HG03095 (cell line): ENCODE results near the gene STK25.

Experiments used
- ATAC-seq: cut with Tn5 transposase; IDR thresholded peaks from one replicate; pipeline ENCODE4 v1.9.1; 2021; ENCODE audit warnings: moderate library complexity; ENCODE audit not compliant: unreplicated experiment

The STK25 gene

DNA sequence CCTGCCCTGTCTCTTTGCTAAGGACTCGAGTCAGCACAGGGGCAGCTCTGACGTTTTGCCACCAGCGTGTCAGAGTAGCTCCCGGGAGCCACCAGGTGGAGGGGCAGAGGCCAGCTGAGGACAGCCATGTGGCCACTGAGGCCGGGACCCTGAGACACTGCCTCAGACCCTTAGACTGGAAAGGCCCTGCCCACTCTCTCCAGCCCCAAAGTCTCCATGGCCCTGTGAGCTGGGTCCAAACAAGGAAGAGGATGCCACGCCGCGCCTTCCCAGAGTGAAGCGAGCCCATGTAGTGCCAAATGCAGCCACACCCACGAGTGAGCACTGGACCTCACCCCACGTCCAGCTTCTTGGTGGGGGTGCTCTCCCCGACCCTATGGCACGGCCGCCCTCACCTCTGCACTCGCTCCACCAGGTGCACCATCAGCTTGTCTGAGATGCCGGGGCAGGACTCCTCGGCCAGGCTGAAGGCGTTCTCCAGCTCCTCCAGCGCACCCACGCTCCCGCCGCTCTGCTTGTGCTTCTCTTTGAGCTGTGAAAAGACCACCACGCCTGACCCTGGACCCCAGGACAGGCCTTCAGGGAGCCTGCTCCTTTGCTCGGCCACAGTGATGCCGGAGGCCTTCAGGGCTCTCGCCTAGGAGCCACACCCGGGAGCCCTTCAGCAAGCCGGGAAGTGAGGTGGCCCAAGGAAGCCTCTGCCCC lies 12.2 kb downstream of the STK25 start:
- no peak for ATAC-seq

- no peak for ATAC-seq
Measured at GRCh38 chr2:241495172-241496002, 13.0 kb downstream of the STK25 start.

DNA sequence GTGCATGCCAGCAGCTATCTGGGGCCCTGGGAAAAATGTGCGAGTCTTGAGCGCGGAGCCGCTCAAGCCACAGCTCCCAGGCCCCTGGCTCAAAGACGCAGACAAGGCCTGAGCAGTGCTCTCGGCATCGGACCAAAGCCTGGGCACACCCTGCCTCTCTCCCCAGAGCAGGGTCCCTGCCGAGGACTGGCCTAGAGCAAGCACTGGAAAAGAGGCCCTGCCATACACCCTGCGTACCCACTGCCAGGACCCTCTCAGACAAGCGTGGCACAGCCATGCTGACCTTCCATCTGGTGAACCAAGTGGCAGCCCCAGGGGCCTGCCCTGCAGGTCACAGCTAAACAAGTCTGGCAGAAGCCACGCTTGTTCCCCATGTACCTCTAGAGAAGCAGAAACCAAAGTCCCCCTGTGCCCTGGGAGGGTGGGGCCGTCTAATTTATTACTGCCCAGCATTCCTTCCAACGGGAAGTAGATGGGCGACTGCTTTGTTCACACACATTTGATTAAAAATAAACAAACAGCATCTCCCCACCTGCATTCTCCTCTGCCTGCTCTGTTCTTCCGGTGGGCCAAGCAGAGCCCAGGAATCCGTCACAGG lies 14.0 kb downstream of the STK25 start:
- no peak for ATAC-seq

- no peak for ATAC-seq
Measured at GRCh38 chr2:241493092-241493491, 15.3 kb downstream of the STK25 start.

GRCh38 chr2:241492174-241492565 lies 16.2 kb downstream of the STK25 start:
- ATAC-seq, result no peak

DNA sequence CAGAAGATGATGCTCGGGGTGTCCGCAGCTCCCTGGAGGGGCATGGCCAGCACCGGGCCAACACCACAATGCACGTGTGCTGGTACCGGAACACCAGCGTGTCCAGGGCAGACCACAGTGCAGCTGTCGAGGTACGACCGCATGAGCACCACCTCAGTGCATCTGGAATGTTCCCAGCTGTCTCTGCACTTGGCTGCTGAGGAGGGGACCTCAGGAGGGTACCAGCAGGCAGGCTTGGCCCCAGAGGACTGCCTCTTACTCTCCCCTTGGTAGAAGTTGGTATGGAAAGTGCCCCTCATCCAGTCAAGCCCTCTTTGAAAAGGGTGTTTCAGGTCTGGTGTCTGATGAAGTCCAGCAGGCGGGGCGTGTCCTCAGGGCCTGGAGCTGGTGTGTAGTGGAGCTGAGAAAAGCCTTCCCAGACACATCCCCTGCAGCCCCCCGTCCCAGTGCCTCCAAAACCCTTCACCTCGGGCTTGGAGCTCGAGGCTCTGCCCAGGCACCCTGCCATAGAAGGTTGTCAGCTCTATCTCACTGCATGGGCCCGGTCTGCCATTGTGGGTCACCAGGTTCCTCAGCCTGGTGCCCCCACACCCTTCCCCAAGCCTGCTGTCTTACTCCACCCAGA lies 16.7 kb downstream of the STK25 start:
- ATAC-seq, result no peak

- ATAC-seq, result no peak
Measured at GRCh38 chr2:241490825-241491506, 17.4 kb downstream of the STK25 start.

GRCh38 chr2:241489733-241490680 lies 18.4 kb downstream of the STK25 start:
- no peak for ATAC-seq

- ATAC-seq, result no peak
Measured at GRCh38 chr2:241489088-241489487, 19.3 kb downstream of the STK25 start.

- ATAC-seq, result no peak
Measured at GRCh38 chr2:241485172-241485911, 23.0 kb downstream of the STK25 start.

GRCh38 chr2:241483305-241483704 lies 25.1 kb downstream of the STK25 start:
- ATAC-seq, result no peak

GRCh38 chr2:241482126-241482955 lies 26.0 kb downstream of the STK25 start:
- no peak for ATAC-seq

DNA sequence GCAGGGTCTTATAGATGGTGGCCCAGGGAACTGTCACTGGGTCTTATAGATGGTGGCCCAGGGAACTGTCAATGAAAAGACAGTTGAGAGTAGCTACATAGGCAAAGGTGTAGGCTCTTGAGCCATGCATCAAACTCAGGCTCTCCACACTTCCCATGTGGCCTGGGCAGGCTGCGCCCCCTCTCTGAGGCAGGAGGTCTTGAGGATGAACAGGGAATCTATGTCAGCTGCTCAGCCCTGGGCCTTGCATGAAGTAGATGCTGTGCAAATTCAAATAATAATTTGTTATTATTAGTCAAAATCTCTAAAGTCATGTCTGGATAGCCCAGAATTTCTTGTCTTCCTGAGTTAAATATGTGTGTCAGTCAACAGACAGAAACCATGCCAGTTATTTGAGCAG lies 26.7 kb downstream of the STK25 start:
- no peak for ATAC-seq

- no peak for ATAC-seq
Measured at GRCh38 chr2:241479026-241479898, 29.1 kb downstream of the STK25 start.

- ATAC-seq, result no peak
Measured at GRCh38 chr2:241478166-241478565, 30.2 kb downstream of the STK25 start.

- ATAC-seq, result no peak
Measured at GRCh38 chr2:241475267-241475666, 33.1 kb downstream of the STK25 start.

DNA sequence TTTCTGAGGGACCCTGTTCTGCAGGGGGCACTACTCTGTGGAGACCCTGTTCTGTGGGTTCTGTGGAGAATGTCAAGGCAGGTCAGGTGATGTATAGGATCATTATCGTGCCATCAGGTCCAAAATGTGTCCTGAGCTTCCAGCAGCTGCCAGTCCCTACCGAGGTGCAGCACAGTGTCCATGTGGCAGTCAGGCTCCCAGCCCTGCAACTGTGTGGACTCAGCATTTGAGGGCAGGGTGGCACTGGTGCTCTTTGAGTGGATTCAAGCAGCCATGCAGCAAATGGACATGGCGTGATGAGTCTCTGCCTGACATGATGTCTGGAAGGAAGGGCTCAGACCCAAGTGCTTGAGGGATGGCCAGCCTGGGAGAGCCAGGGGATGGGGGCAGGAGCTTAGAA lies 35.0 kb downstream of the STK25 start:
- ATAC-seq, result no peak
